Fibroblast of lung (primary cell): ENCODE measurements around the gene REL. TPM values are rescaled to one million over a fixed set of nuclear protein-coding genes. Genes with fewer than 3 reads are reported as not detected.

Source experiments
- DNase-seq, 2 donors: peaks; one replicate each; pipeline versions ENCODE4 v3.0.0 to v3.0.0-alpha.2; 2010; ENCODE audit warnings: low read depth in 2 of 2
- H2AFZ ChIP-seq: 2 replicates; pipeline ENCODE4 v1.5.1; 2012; ENCODE audit warnings: low read length, control low read depth, inconsistent platforms
- H3K27ac ChIP-seq: 2 replicates; pipeline ENCODE4 v1.5.1; 2011; ENCODE audit warnings: low read length, control low read depth; ENCODE audit not compliant: insufficient read depth
- H3K27me3 ChIP-seq: 2 replicates; pipeline ENCODE4 v1.5.1; 2011; ENCODE audit warnings: mild to moderate bottlenecking, low read length; ENCODE audit not compliant: control insufficient read depth, insufficient read depth
- H3K36me3 ChIP-seq: 2 replicates; pipeline ENCODE4 v1.5.1; 2011; ENCODE audit warnings: low read length; ENCODE audit not compliant: control insufficient read depth, insufficient read depth
- H3K4me1 ChIP-seq: 2 replicates; pipeline ENCODE4 v1.5.1; 2011; ENCODE audit warnings: low read length; ENCODE audit not compliant: control insufficient read depth, insufficient read depth; ENCODE audit errors: extremely low read depth
- H3K4me2 ChIP-seq: 2 replicates; pipeline ENCODE4 v1.5.1; 2011; ENCODE audit warnings: low read length, control low read depth; ENCODE audit not compliant: insufficient read depth; ENCODE audit errors: extremely low read depth
- H3K4me3 ChIP-seq, 4 experiments: fragments of 200-600 bp in 1 of 4; sonication (generic) in 1 of 4; replicated peaks in 1 of 4; 2 replicates each; pipeline ENCODE4 v1.5.1; 2011 to 2016; ENCODE audit warnings: low read length in 4 of 4, low read depth in 3 of 4, mild to moderate bottlenecking in 3 of 4, control low read depth in 2 of 4, inconsistent platforms in 1 of 4, mixed read lengths in 1 of 4; ENCODE audit not compliant: insufficient read depth in 1 of 4; ENCODE audit errors: control extremely low read depth in 1 of 4
- H3K79me2 ChIP-seq: 2 replicates; pipeline ENCODE4 v1.5.1; 2012; ENCODE audit warnings: mild to moderate bottlenecking, low read length, inconsistent platforms; ENCODE audit not compliant: control insufficient read depth, insufficient read depth
- H3K9ac ChIP-seq: 2 replicates; pipeline ENCODE4 v1.5.1; 2011; ENCODE audit warnings: mild to moderate bottlenecking, low read length, control low read depth; ENCODE audit not compliant: insufficient read depth
- H3K9me3 ChIP-seq: 2 replicates; pipeline ENCODE4 v1.5.1; 2012; ENCODE audit warnings: low read depth, low read length; ENCODE audit not compliant: control insufficient read depth, insufficient read depth
- H4K20me1 ChIP-seq: 2 replicates; pipeline ENCODE4 v1.5.1; 2011; ENCODE audit warnings: low read length; ENCODE audit not compliant: control insufficient read depth, insufficient read depth; ENCODE audit errors: extremely low read depth
- EZH2 ChIP-seq: IDR thresholded peaks from 2 replicates; pipeline ENCODE4 v1.5.1; 2012; ENCODE audit warnings: low read length, control low read depth, mild to moderate bottlenecking; ENCODE audit errors: missing control alignments
- polyA plus RNA-seq, 2 donors: library from polyadenylated mRNA; depleted of rRNA in 1 of 2; stranded (reverse) in 1 of 2; unstranded in 1 of 2; fragments of >200 nt; gene quantifications; 2 replicates each; pipeline ENCODE4 v1.2.1, GENCODE V29; 2011 to 2012; ENCODE audit warnings: missing spikeins in 1 of 2
- total RNA-seq: library from RNA; depleted of rRNA; stranded (reverse); fragments of >200 nt; gene quantifications from 2 replicates; pipeline ENCODE4 v1.2.1, GENCODE V29; 2014
- TF ChIP-seq, protein P1 (sequence below), 2 donors: IDR thresholded peaks in 1 of 2; conservative IDR thresholded peaks in 1 of 2; 1 replicate in 1 of 2; 2 replicates in 1 of 2; pipeline ENCODE4 v1.5.1; 2011 to 2012; ENCODE audit warnings: low read length in 2 of 2, control low read depth in 1 of 2, inconsistent platforms in 1 of 2, low read depth in 1 of 2, mild to moderate bottlenecking in 1 of 2

REL gene
- total and polyA plus RNA-seq, 2 donors (not counting 1 experiment from before 2014, with no cell fraction given) = 2.0 to 2.8 TPM

DNA sequence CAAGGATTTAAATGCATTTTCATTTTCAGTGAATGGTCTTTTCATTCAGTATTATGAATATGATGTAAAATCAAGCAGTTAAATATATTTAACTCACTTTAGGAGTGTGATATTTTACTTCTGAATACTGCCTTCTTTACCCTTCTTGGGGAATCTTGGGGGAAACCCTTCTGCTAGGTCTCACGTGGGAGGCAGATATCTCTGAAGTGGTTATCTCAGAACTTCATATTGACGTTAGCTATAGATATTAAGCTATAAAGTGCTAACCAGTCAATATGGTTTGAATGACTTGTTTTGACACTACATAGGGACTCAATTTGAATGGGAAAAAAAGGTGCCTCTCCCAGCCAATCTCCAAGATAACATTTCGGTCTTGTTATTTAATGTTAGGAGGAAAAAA, 9.8 kb downstream of the REL start:
- Histone ChIP-seq H3K27ac (no peak overlapping the region), H3K4me2 (no peak overlapping the region), H3K4me1 (no peaks in the 10 kb centered on the region), H3K27me3 (no peaks in the 10 kb centered on the region), H3K79me2 (no peaks in the 10 kb centered on the region), H3K4me3 (no peak overlapping the region), H2AFZ (no peak overlapping the region), H3K9me3 (no peaks in the 10 kb centered on the region), H3K36me3 (no peaks in the 10 kb centered on the region), H3K9ac (no peak overlapping the region), H4K20me1 (no peaks in the 10 kb centered on the region)
- TF ChIP-seq, protein P1, sequence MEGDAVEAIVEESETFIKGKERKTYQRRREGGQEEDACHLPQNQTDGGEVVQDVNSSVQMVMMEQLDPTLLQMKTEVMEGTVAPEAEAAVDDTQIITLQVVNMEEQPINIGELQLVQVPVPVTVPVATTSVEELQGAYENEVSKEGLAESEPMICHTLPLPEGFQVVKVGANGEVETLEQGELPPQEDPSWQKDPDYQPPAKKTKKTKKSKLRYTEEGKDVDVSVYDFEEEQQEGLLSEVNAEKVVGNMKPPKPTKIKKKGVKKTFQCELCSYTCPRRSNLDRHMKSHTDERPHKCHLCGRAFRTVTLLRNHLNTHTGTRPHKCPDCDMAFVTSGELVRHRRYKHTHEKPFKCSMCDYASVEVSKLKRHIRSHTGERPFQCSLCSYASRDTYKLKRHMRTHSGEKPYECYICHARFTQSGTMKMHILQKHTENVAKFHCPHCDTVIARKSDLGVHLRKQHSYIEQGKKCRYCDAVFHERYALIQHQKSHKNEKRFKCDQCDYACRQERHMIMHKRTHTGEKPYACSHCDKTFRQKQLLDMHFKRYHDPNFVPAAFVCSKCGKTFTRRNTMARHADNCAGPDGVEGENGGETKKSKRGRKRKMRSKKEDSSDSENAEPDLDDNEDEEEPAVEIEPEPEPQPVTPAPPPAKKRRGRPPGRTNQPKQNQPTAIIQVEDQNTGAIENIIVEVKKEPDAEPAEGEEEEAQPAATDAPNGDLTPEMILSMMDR (conservative IDR thresholded peaks at IDR 0.05 in 1 of 2, IDR thresholded peaks at IDR 0.05 in 1 of 2; ENCODE audit: low read depth in 1 of 2, low read length in 2 of 2) = no peak
- no peak for TF ChIP-seq EZH2
- no peak for DNase-seq

DNA sequence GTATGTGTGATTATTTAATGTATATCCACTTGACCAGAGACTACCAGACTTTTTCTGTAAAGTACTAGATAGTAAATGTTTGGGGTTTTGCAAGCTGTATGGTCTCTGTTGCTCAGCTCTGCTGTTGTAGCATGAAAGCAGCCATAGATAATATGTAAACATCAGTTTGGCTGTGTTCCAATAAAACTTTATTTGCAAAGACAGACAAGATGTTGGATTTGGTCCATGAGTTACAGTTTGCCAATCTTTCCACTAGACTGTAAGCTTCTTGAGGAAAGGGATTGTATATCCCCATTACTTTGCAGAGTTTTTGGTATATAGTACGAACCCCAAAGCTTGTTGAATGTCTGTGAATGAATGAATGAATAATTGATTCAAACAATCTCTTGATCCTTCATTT, 17.2 kb downstream of the REL start:
- Histone ChIP-seq H3K4me3 (no peak overlapping the region), H3K27ac (no peak overlapping the region), H3K4me2 (no peak overlapping the region), H4K20me1 (no peaks in the 10 kb centered on the region), H3K27me3 (no peaks in the 10 kb centered on the region), H3K79me2 (no peaks in the 10 kb centered on the region), H3K9me3 (no peaks in the 10 kb centered on the region), H3K9ac (no peak overlapping the region), H3K36me3 (no peaks in the 10 kb centered on the region), H3K4me1 (no peaks in the 10 kb centered on the region), H2AFZ (no peak overlapping the region)
- no peak for DNase-seq
- TF ChIP-seq, protein P1 (conservative IDR thresholded peaks at IDR 0.05 in 1 of 2, IDR thresholded peaks at IDR 0.05 in 1 of 2; ENCODE audit: low read depth in 1 of 2, low read length in 2 of 2) = no peak
- no peak for TF ChIP-seq EZH2

DNA sequence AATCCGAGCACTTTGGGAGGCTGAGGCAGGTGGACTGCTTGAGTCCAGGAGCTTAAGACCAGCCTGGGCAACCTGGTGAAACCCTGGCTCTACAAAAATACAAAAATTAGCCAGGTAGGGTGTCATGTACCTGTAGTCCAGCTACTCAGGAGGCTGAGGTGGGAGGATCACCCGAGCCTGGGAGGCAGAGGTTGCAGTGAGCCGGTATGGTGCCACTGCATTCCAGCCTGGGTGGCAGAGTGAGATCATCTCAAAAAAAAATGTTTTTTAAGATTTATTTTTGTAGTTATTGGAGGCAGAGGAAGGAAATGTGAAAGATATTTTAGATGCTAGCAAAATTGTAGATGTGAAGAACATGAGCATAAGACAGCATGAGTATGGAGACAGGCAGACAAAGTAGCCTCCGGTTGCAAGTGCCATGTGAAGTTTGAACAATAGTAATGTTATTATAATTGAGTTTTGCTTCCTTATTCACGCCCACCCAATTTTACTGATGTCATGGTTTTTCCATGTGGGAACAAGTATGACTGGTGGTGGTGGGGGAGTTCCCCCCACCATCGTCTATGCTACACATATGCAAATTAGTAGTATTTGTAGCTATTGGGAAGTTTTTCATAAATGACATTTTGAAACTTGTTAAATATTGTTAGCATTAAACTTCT, 18.0 kb downstream of the REL start:
- Histone ChIP-seq H3K4me2 (no peak overlapping the region), H3K79me2 (no peaks in the 10 kb centered on the region), H3K9me3 (no peaks in the 10 kb centered on the region), H2AFZ (no peak overlapping the region), H3K9ac (no peak overlapping the region), H3K27me3 (no peaks in the 10 kb centered on the region), H4K20me1 (no peaks in the 10 kb centered on the region), H3K4me3 (no peak overlapping the region), H3K36me3 (no peaks in the 10 kb centered on the region), H3K4me1 (no peaks in the 10 kb centered on the region), H3K27ac (no peak overlapping the region)
- no peak for DNase-seq
- no peak for TF ChIP-seq EZH2
- TF ChIP-seq, protein P1 (conservative IDR thresholded peaks at IDR 0.05 in 1 of 2, IDR thresholded peaks at IDR 0.05 in 1 of 2; ENCODE audit: low read depth in 1 of 2, low read length in 2 of 2) = no peak
